AG09309 (cell line): ENCODE data around the gene CCT3.

ENCODE experiments used
- DNase-seq: peaks from one replicate; pipeline ENCODE4 v3.0.0-alpha.2; 2010; ENCODE audit warnings: low read depth
- H3K4me3 ChIP-seq: 2 replicates; pipeline ENCODE4 v1.5.1; 2011; ENCODE audit warnings: mild to moderate bottlenecking, low read depth, low read length, moderate library complexity; ENCODE audit not compliant: control insufficient read depth
- TF ChIP-seq, protein P1 (sequence below): IDR thresholded peaks from 2 replicates; pipeline ENCODE4 v1.5.1; 2011; ENCODE audit warnings: mild to moderate bottlenecking, low read depth, low read length, inconsistent platforms; ENCODE audit not compliant: insufficient read depth, control insufficient read depth; ENCODE audit errors: missing control alignments

CCT3 gene

DNA sequence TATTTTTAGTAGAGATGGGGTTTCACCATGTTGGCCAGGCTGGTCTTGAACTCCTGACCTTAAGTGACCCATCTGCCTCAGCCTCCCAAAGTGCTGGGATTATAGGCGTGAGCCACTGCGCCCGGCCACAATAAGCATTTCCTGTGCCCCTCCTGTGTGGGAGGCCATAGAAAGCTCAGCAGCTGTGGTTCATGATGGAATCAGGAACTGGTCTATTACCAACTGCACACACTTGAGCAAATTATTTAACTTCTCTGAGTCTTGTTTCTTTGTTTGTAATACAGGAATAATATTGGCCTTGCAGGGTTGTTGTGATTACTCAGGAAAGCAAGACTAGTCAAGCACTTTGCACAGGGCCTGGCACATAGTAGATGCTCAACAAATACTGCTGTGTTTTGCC lies 45.9 kb upstream of the CCT3 start:
- no peak overlapping the region for H3K4me3 ChIP-seq
- no peak for DNase-seq
- TF ChIP-seq, protein P1, sequence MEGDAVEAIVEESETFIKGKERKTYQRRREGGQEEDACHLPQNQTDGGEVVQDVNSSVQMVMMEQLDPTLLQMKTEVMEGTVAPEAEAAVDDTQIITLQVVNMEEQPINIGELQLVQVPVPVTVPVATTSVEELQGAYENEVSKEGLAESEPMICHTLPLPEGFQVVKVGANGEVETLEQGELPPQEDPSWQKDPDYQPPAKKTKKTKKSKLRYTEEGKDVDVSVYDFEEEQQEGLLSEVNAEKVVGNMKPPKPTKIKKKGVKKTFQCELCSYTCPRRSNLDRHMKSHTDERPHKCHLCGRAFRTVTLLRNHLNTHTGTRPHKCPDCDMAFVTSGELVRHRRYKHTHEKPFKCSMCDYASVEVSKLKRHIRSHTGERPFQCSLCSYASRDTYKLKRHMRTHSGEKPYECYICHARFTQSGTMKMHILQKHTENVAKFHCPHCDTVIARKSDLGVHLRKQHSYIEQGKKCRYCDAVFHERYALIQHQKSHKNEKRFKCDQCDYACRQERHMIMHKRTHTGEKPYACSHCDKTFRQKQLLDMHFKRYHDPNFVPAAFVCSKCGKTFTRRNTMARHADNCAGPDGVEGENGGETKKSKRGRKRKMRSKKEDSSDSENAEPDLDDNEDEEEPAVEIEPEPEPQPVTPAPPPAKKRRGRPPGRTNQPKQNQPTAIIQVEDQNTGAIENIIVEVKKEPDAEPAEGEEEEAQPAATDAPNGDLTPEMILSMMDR: no peak

DNA sequence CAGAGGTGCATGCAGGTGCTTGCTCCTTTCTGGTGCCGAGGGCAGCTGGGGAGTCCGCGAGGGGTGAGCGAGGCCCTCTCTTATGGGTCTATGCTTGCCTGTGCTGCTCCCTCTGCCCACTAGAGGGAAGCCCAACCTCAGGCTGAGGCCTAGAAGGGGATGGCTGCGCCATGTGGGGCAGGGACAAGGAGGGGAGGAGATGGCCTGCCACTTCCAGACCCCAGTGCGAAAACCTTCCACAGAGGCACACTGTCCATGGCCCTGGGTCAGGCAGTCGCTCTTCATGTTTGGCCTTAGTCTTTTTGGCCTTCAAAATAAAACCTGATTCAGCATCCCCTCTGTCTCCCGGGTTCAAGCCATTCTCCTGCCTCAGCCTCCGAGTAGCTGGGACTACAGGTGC lies 44.9 kb upstream of the CCT3 start:
- TF ChIP-seq, protein P1: peak; percentile 91
- DNase-seq: no peak

DNA sequence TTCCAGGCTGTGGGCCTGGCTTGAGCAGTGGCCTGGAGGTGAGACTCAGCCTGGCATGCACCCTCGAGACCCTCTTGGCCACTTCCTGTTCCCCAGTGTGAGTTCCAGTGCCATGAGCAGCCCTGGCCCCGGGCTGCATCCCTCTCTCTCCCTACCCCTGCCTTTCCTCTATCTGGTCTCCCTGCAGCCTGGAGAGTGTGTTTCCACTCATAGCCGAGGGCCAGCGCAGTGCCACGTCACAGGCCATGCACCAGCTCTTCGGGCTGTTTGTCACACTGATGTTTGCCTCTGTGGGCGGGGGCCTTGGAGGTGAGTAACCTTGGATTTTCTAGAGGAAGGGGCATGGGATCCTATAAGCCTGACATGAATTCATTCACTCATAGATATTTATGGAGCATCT lies 44.5 kb upstream of the CCT3 start:
- H3K4me3 ChIP-seq: no peak overlapping the region
- TF ChIP-seq, protein P1: no peak
- no peak for DNase-seq

More for the DNA sequence above, 44.9 kb upstream of the CCT3 start:
- no peak overlapping the region for H3K4me3 ChIP-seq

DNA sequence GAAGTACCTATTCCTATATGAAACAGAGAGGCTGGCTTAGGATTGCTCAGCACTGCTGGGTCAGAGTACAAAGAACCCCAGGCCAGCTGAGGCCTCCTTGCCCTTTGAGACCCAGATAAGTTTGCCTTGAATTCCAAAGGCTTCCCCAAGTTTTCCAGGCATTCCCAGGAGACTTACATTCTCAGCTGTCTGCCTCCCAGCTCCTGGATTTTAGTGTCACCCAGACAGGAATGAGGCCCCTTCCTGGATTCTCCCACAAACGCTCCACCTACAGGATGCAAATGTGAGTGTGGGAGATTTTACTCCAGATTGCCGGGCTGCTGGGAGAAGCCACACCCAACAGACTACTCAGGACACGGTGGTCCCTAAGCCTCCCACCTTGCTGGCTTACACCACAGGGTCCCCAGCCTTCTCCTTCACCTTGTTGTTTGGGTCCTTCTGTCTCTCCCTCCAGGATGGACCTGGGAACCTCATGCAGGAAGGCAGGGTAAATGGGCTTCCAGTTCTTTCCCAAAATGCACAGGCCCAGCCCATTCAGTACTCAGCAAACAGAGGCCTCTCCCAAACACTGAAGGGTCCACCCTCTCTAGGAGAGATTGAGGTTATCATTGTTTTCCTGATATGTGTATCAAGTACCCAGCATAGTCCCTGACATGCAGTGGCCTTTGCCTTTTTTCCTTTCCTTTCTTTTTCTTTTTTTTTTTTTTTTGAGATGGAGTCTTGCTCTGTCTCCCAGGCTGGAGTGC lies 41.5 kb upstream of the CCT3 start:
- no peak for DNase-seq
- TF ChIP-seq, protein P1: no peak
- H3K4me3 ChIP-seq: no peak overlapping the region

DNA sequence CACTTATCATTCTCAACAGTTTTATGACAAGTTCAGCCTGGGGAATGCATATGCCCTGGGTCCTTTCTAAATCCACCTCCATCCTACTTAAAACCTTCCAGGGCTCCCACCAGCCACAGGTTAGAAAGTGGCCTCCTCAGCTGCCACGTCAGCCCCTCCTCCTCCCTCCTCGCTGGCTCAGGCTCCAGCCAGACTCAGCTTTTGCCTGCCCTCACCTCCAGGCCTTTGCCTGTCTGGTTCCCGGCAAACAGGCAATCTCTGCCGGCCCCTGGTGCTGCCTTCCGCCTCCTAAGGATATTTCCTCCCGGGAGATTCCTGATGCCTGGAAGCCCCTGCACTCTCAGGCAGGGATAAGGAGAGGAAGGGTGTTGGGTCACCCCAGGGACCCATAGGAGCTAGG lies 40.5 kb upstream of the CCT3 start:
- no peak overlapping the region for H3K4me3 ChIP-seq
- no peak for DNase-seq
- TF ChIP-seq, protein P1: no peak

DNA sequence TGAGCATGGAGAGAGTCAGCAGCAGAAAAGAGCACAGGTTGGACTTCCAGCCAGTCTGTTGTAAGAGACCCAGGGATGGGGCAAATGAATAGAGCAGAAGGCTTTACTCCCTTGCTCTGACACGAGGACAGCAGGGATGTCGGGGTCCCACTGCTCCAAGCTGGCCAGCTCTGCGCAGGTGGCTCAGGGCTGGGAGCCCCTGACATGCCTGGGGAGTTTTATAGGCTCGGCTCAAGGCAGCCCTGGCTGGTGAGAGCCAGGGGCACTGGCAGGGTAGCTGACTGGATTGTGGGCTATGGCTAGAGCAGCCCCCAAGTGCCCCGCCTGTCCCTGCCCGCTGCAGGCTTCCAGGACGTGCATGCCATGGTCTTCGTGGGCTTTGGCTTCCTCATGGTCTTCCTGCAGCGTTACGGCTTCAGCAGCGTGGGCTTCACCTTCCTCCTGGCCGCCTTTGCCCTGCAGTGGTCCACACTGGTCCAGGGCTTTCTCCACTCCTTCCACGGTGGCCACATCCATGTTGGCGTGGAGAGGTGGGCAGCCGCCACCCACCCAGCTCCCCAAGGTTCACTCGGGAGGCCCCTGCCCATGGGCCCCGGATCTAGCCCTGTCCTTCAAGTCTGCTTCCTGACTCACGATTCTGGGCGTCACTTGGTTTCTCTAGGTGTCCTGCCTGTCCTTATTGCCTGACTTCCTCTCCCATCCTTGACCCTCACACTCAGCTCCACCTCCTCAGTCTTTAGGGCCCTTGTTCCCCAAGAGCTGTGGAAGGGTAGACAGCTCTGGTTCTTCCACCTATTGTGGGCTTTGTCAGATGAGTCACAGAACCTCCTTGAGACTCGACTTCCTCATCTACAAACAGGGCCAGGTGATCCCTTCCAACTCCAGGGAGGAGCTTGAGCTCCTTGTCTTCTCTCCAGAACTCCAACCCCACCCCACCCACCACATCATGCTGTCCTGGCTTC lies 39.1 kb upstream of the CCT3 start:
- TF ChIP-seq, protein P1: no peak
- H3K4me3 ChIP-seq: no peak overlapping the region
- no peak for DNase-seq
